Measurements from ENCODE around the gene TF.

DNA sequence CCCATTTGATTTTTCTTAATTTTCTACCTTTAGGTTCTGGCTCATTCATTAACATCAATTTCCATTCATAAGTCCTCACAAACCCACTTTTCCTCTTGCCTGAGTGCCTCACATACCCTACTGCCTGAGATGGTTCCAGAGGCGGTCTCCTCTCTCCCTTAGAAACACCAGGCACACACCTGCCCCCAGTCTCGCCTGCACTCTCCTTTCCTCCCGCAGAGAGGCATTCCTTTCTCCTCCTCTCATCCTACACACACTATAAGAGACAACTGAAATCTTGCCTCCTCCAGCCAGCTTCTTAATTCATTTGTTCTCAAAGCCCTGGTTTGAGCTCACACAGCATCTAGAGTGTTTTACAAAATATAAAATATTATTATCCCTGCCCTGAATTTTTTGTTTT lies 27.5 kb downstream of the TF start:
- TF ChIP-seq, protein P1, sequence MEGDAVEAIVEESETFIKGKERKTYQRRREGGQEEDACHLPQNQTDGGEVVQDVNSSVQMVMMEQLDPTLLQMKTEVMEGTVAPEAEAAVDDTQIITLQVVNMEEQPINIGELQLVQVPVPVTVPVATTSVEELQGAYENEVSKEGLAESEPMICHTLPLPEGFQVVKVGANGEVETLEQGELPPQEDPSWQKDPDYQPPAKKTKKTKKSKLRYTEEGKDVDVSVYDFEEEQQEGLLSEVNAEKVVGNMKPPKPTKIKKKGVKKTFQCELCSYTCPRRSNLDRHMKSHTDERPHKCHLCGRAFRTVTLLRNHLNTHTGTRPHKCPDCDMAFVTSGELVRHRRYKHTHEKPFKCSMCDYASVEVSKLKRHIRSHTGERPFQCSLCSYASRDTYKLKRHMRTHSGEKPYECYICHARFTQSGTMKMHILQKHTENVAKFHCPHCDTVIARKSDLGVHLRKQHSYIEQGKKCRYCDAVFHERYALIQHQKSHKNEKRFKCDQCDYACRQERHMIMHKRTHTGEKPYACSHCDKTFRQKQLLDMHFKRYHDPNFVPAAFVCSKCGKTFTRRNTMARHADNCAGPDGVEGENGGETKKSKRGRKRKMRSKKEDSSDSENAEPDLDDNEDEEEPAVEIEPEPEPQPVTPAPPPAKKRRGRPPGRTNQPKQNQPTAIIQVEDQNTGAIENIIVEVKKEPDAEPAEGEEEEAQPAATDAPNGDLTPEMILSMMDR (IDR thresholded peaks at IDR 0.05; ENCODE audit: insufficient read depth, low read length, poor library complexity, severe bottlenecking), result no peak
- TF ChIP-seq EZH2phosphoT487 (conservative IDR thresholded peaks at IDR 0.05; ENCODE audit: low read length), result no peak
